NCI-H2227 (cell line): ENCODE measurements around the gene APOL3.
"Not testable (repeated sequence)": the region's sequence is repeated elsewhere in the genome, so short reads cannot be mapped to it uniquely, and the experiment has no call there.

ENCODE experiments used
- DNase-seq: peaks from one replicate; lab custom pipeline; 2025; ENCODE audit not compliant: unreplicated experiment; lab: John Stamatoyannopoulos, UW

The APOL3 gene

DNA sequence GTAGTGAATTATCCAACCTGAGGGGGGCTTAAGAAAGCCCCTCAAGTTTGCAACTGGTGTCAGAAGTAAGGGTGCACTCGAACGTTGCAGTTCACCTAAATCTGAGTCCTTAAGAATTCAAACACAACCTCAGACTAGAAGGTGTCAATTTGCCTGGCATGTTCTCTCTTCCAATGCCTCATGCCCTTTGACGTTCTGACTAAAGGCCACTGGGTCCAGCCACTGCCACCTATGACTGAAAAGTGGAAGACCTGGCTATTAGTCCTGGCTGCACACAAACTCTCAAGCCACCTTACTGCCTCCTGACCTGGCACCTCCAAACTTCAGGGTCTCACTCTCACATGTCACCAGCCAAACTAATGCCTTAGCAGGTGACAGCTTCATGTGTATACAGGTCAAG is 33.0 kb upstream of the APOL3 start:
- DNase-seq, result no peak

DNA sequence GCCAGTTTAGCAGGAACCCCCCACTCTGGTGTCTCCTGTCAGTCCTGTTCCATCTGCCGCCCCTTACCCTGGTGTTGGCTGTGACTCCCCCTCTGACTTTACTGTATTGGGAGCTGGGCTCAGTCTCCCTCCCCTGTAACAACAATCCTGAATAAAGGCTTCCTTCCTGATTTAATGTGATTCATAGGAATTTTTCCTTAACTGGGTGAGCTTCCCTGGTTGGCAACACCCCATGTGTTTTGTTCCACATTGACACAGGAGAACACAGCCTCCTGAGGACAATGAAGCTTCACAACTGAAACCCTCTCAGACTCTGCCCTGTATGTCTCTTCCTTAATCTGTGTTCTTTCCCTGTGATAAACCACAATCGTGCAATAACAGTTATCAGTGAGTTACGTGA is 32.6 kb upstream of the APOL3 start:
- DNase-seq, result no peak

DNA sequence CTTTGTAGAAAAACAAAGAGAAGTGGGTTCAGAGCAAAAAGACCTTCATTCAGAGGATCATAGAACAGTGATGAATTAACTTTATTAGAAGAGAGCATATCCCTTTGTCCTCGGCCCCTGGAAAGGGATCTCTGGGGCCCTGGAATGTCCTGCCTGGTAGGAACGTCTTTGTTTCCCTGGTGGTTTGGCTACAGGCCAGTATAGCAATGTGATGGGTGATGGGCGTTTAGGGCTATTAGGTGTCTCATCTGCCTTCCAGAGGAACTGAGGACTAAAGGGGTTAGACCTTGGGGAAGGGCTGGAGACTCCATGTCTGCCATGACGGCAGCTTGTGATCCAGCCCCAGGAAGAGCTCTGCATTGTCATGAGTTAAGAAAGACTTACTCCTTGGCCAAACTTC is 32.0 kb upstream of the APOL3 start:
- DNase-seq, result no peak

DNA sequence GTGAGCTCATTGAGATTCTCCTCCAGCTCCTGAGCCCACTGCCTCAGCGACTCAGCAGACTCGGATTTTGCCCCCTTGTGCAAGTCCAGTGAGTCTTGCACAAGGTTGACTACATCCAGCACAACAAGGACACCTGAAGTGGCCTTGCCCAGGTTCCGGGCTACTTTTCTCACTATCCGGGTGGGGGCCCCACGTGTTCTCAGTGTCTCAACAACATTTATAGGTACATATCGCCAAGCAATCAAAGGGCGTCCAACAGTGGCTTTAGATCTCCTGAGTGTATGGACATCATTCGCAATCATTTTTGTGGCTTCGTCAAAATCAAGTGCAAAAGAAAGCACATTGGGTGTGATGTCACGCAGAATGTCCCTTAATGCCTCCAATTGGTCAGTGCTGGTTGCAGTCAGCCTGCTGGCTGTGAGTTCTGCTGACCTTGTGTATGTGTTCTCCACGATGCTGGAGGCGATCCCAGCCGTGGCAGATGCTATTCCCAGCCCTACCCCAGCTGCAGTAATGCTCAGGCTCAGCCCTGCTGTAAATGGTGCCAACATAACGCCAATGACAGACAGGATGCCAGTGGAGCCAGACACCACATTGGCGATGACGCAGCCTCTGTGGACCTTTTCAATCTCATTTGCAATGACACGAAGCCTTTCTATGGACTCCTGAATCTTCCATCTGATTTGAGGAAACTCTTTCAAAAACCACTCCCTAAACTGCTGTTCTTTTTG is 30.7 kb upstream of the APOL3 start:
- no peak for DNase-seq

DNA sequence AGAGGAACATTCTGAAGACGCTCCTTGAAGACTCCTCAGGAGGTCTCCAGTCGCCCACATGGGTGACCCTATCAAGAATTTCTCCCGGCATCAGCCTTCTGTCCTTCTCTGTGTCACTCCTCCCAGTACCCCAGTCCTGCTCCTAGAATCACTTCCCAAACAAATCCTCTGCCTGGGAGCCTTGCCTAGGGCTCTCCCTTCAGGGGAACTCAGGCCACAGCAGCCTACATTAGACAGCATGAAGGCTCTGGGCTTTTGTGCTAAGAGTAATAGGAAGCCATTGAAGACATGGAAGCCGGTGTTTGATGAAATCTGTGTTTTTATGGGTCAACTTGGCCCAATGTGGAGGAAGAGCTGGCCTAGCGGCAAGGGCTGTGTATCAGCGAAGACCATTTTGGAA is 27.3 kb upstream of the APOL3 start:
- not testable (repeated sequence) for DNase-seq

DNA sequence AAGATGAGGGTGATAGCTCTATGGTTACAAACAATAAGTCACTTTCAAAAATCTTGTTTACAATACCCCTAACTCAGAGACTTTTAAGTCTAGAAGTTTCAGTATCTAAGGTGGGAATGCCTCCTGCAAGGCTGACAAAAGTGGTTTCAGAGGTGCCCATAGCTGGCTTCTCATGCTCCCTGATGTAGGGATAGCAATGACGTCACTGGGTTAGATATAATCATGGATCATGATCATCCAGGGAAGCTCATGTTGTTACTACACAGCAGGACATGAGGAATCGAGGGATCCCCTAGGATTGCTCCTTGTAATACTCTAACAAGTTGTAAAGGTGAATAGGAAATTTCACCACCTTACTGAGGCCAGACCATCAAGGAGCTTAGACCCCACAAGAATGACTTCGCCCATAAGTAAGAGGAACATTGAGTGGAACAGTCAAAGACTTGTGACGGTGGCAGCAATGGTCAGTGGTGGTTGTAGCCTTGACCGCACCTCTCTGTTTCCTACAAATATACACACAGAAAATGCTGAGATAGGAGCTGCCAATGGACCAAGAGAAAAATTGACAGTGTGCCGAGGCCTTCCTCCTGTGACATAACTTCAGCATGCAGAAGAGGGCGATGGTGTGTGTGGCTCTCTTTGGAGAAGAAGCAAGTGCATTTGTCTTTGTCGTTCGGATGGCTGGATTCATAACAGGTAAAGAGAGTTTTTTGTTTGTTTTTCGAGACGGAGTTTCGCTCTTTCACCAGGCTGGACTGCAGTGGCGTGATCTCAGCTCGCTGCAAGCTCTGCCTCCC is 25.5 kb upstream of the APOL3 start:
- DNase-seq, result no peak

DNA sequence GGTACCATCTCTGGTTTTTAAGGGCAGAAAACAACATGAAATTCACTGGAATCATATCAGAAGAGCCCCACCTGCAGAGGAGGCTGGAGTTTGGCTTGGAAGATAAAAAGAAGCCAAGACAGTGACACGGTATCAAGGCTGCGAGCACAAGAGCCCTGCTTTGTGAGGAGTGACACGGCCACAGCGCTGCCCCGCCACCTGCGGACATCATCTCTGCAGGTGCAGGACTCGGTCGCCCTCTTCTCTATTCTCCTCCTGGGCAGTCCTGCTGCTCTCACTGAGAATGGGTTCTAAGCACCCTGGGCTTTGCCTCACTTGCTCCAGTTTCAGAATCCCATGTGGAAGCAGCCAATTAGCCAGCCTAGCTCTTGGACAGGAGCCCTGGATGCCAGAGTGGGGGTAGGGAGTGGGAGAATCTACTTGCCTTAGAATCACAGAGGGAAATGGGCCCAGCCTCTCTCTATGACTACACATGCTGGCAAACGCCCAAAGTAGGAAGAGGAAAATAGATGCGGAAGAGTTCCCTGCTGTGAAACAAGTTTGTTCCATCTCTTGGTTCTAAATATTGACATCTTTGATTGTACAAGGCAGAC is 24.0 kb upstream of the APOL3 start:
- no peak for DNase-seq

DNA sequence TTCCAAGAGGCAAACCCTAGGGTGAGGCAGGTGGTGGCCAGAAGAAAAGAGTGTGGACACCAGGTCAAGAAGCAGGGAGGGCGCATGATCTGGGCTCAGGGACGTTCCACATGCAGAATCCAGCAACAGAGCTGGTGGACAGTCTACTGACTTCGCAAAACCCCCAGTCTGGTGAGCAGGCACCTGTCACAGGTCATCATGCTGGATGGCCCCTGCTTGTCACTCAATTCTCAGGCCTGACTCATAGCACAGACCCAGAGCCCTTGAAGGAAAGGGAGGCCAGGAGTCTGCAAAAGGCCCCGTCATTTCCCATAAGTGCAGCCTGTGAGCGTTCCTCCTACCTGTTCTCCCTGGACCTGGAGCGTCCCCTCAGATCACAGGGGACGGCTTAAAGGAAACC is 22.9 kb upstream of the APOL3 start:
- no peak for DNase-seq

DNA sequence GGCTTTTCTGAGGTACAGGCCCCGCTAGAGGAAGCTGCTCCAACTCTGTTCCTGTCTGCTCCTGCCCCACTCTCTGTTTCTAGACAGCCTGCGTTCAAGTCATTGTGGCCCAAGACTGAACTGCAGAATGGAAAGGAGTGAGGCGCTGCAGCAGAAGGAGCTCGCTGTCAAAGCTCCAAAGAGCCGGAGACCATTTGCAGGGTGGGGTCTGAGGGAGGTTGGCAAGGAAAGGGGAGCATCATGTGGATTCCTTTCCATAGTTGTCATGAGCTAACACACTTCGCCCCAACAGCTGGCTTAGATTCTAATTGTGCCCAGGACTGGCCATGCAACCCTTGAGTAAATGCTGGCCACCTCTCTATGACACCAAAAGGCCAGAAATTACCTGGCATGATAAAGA is 22.3 kb upstream of the APOL3 start:
- DNase-seq, result no peak

DNA sequence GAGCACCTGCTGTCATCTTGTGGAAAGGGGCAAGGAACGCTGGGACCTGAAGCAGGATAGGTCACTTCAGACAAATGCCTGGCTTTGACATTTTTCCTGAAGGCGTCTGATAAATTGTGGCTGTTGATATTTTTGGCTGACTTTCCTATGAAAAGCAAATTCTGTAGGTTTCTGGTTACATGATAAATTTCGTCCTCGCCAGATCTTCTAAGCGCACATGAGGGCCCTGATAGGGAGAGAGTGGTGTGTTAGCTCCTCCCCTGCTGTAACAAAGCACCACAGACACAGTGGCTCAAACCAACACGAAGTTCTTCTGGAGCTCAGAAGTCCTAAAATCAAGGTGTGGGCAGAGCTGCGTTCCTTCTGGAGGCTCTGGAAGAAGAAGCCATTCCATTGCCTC is 21.5 kb upstream of the APOL3 start:
- DNase-seq, result no peak

DNA sequence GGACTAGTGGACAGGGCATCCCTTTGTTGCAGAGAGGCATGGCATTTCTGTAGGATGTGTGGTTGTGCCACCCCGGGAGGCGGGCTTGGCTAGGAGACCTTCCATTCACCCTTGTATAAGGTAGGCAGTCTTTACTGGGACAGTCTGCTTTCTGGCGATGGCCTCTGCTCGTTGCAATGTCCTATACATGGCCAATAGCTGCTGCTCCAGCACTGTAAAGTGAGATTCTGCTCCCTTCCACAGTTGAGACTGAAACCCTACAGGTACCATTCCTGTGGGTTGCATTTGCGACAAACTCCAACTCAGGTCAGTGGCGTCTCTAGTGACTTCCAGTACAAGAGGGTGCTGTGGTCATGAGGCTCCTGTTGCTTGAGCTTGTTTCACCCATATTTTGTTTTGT is 20.4 kb upstream of the APOL3 start:
- no peak for DNase-seq

DNA sequence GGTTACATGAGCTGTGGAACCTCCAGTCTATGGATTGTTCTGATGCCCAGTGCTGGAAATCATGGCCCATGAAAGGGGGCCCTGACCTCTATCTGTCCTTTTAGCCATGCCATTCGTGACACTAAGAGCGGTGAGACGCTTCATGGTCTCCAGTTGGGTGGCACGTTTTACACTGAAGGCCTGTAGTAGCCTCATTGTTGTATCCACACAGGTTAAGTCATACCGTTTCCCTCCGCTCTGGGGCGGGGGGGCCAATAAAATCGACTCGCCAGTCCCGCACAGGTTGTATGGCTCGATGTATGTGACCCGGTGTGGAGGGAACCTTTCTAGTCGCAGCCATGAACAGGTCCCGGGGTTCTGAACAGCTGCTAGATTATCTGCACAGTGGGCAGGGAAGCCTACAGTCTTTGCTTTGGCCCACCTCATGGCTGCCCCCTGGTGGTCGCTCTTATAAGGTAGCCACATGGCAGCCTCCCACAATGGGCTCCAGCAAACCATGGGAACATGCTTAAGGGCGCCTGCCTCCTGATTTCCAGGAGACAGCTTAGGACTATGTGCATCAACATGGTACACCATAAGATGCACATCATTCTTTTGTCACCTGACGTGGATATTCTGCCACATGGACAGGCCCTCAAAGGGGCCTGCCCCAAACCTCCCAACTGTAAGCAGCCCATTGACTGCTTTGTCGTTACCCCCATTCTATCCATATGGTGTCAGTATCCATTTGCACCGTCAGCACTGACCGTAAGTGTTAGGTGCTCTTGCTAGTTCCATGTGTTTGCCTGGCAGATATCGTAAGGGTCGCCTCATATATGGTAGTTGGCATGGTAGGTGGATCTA is 19.7 kb upstream of the APOL3 start:
- DNase-seq, result peak; percentile 24

DNA sequence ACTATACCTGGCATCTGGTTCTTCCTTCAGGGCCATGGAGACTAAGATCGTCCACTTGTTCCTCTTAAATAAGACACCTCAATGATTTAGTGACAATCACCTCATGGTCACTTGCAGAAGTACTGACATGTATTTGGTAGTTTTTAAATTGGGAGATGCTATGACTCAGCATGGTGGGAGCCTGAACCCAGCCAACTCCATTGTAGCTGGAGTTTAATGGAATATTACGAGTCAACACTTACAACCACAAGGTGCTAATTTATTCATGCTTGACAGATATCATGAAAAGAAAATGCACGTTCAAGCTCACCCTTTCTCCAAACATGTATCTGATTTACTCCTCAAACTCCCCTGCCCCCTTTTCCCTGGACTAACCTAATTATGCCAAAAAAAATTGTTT is 16.6 kb upstream of the APOL3 start:
- no peak for DNase-seq

DNA sequence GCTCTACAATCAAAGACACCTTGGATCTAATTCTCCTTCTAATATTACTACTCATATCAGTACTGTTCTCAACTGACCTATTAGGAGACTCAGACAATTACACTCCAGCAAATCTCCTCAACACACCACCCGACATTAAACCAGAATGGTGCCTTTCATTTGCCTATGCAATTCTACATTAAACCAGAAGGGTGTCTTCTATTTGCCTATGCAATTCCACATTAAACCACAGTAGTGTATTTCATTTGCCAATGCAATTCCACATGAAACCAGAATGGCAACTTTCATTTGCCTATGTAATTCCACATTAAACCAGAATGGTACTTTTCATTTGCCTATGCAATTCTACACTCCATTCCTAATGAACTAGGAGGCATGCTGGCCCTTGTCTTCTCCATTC is 15.3 kb upstream of the APOL3 start:
- DNase-seq, result no peak

DNA sequence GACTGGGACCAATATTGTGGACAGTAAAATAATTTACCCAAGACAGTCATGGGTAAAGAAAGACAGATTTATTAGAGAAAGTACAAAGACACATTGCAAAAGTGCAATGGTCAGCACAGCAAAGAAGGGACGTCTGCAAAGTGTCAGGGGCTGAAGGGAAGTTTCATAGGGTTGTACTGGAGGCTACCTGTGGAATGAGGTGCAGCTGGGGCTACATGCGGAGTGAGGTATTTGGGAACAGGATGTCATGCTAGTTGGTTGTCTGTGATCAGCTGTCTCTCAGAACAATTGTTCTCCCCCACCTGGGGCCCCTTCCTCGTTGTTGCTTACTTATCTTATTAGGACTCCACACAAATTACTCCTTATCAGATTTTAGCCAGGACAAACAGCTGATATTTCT is 11.4 kb upstream of the APOL3 start:
- no peak for DNase-seq

DNA sequence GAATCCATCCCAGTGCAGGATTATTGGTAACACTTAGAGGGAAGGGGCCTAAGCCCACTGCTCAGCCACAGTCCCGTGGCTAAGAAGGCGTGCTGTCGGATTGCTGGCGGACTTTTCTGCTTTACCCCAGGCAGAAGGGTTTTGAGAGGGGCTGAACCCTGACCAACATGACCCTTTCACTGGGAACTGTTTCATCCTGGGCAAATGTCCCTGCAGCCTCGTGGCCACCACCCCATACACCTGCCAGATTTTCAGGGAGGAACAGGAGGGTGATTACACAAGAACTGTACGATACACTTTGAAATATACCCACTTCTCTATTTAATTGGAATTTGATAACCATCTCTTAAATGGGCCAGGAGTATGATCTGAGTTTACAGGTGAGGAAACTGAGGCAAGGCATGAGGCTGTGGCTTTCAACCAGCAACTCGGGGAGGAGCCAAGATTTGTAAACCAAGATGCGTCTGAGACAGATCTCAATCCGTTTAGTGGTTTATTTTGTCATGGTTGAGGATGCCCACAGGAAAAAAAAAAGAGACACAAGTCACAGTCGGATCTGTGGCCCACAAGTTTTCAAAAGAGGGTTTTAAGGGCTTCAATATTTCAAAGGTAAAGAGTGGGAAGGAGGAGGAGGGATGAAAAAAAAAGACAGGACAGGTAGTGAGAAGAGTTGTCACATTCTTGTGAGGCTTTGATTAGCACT is 6.1 kb upstream of the APOL3 start:
- no peak for DNase-seq

DNA sequence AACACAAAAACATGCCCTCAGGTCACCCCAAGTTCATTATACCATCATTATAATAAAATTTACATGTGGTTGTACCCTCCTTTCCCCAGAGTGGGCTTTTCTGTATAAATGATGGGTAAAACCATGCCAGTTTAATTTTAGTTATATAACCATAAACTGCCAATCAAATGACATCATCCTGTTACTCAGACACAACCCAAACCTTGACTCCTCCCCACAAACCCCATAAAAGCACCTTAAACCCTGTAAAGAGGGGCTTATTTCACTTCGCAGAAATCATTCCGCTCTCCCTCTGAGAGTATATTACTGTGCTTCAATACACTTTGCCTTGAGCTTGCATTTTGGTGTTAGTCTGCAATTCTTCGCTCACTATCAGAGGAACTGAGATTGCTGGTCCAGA is 5.5 kb upstream of the APOL3 start:
- no peak for DNase-seq

DNA sequence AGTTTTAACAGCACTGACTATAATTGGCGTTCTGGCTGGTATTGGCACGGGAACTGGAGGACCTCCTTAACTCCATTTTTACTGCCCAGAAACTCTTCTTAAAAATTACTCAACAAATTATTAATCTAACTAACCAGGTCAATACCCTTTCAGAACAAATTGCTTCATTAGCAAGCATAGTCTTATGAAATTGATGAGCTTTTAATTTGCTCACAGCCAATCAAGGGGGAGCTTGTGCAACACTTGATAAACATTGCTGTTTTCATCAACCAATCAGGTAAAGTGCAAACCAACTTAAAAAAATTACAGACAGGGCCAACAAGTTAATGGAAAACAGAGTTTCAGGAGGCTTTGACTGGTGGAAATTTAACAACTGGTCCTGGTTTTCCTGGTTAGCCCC is 4.6 kb upstream of the APOL3 start:
- no peak for DNase-seq

DNA sequence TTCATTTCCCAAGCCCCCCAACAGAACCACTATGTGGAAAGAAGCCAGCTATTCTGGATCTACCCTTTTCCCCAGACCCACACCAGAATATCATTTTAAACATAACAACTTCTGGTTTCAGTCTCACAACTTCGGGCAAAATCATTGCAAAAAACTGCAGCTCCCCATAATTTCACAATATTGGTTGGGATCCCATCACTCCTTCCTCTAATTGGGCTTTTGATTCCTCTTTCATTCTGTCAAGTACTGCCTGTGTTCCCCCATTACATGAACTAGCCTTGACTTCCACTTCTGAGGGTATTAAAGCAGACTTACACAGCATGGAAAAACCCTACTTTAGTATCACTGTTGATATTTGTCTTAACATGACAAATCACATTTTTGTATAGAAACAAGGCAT is 4.1 kb upstream of the APOL3 start:
- no peak for DNase-seq

DNA sequence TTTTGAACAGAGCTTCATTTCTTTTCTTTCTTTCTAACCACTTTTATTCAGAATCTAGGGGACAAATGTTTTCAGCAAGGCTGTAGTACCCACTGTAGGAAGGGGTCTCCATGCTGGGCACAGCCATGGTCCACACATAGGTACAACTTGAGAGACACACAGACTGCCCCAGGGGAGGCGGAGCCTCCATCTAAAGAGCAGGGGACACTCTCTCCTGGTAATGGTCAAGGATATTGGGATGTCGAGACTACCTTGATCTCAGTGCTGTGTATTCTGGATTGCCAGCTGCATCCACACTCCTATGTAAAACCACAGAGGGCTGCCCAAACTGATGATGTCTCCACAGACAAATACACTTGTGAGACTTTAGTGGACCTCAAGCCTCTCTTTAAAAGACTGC is 2.9 kb upstream of the APOL3 start:
- no peak for DNase-seq
